Mammary epithelial cell (primary cell): ENCODE results near the gene EEF1AKMT2.

Source experiments
- EZH2 ChIP-seq: IDR thresholded peaks from 2 replicates; pipeline ENCODE4 v1.6.1; 2012; ENCODE audit warnings: low read length, inconsistent platforms, borderline replicate concordance
- TF ChIP-seq, protein P1 (sequence below), 2 donors: IDR thresholded peaks in 1 of 2; conservative IDR thresholded peaks in 1 of 2; 2 replicates each; pipeline ENCODE4 v1.5.1; 2011 to 2012; ENCODE audit warnings: inconsistent platforms in 2 of 2, low read length in 2 of 2, mild to moderate bottlenecking in 2 of 2, control low read depth in 1 of 2, low read depth in 1 of 2; ENCODE audit not compliant: insufficient read depth in 1 of 2; ENCODE audit errors: extremely low read depth in 1 of 2

DNA sequence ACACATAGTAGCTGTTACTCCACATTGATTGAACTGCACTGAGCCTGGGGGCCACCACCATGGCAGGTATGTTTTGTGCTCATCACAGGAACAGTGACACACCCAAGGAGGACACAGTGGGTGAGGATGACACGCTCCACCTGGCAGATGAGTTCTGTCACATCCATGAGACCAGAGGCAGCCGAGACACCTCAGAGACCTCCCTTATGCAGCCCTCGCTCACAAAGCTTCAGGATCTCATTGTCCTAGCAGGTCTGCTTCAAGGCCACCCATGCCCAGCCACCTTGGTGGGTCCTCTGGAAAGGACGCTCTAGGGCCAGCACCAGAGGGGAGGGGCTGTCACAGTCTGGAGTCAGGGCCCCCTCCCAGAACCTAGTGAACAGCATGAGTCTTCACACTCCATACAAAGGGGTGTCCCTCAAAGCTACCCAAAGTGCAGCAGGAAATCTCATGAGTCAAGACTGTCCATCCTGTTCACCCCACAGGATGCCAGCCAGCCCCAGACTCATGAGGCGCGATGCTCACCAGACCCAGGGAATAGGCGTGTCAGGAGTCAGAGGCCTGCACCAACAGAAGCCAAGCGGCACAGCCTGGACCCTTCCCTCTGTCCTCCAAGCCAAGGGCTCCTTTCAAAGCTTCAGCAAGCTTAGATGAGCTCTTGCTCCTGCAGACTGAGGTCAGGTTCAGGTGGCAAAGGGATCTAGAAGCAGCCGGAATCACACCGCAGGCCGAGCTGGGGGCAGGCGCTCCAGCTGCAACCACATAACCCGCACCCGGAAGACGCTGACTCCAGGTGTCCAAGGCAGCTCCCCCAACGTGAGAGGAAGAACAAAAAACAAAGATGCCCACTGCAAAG, 57.1 kb downstream of the EEF1AKMT2 start:
- TF ChIP-seq, protein P1, sequence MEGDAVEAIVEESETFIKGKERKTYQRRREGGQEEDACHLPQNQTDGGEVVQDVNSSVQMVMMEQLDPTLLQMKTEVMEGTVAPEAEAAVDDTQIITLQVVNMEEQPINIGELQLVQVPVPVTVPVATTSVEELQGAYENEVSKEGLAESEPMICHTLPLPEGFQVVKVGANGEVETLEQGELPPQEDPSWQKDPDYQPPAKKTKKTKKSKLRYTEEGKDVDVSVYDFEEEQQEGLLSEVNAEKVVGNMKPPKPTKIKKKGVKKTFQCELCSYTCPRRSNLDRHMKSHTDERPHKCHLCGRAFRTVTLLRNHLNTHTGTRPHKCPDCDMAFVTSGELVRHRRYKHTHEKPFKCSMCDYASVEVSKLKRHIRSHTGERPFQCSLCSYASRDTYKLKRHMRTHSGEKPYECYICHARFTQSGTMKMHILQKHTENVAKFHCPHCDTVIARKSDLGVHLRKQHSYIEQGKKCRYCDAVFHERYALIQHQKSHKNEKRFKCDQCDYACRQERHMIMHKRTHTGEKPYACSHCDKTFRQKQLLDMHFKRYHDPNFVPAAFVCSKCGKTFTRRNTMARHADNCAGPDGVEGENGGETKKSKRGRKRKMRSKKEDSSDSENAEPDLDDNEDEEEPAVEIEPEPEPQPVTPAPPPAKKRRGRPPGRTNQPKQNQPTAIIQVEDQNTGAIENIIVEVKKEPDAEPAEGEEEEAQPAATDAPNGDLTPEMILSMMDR (conservative IDR thresholded peaks at IDR 0.05 in 1 of 2, IDR thresholded peaks at IDR 0.05 in 1 of 2; ENCODE audit: extremely low read depth in 1 of 2, insufficient read depth in 1 of 2, low read depth in 1 of 2, low read length in 2 of 2): no peak
- TF ChIP-seq EZH2: no peak
